Effector memory CD8-positive, alpha-beta T cell (primary cell): ENCODE results near the gene CENPE.

ENCODE experiments used
- ATAC-seq: fragments of 150-1000 bp; cut with Tn5 transposase; replicated peaks from 2 replicates; pipeline ENCODE4 v1.10.0; 2021; ENCODE audit warnings: mild to moderate bottlenecking, moderate library complexity
- DNase-seq, 3 experiments: peaks; one replicate each; pipeline ENCODE4 v3.0.0; 2021
- H3K27ac Mint-ChIP-seq, 2 donors: one replicate each; pipeline ENCODE4 v1.8.0; 2022; ENCODE audit warnings: mild to moderate bottlenecking in 2 of 2, mixed read lengths in 2 of 2, moderate library complexity in 2 of 2
- H3K27me3 Mint-ChIP-seq, 2 donors: one replicate each; pipeline ENCODE4 v1.8.0; 2022; ENCODE audit warnings: mixed read lengths in 2 of 2
- H3K36me3 Mint-ChIP-seq: one replicate; pipeline ENCODE4 v1.8.0; 2022; ENCODE audit warnings: mild to moderate bottlenecking, moderate library complexity, mixed read lengths; ENCODE audit not compliant: insufficient read depth
- H3K4me1 Mint-ChIP-seq, 2 donors: one replicate each; pipeline ENCODE4 v1.8.0; 2022; ENCODE audit warnings: low read depth in 2 of 2, mixed read lengths in 2 of 2
- H3K4me3 Mint-ChIP-seq, 2 donors: one replicate each; pipeline ENCODE4 v1.8.0; 2022; ENCODE audit warnings: mild to moderate bottlenecking in 2 of 2, mixed read lengths in 2 of 2, moderate library complexity in 2 of 2
- H3K9me3 Mint-ChIP-seq, 2 donors: one replicate each; pipeline ENCODE4 v1.8.0; 2022; ENCODE audit warnings: mixed read lengths in 2 of 2

The CENPE gene

GRCh38 chr4:103086551-103086950 is 111.6 kb downstream of the CENPE start:
- peak overlapping the region in 1 of 2 donors; percentile 70 for H3K27ac Mint-ChIP-seq
- no peak for ATAC-seq
- H3K27me3 Mint-ChIP-seq, result no peaks in the 10 kb centered on the region
- H3K4me3 Mint-ChIP-seq, result no peak overlapping the region
- no peaks in the 10 kb centered on the region for H3K9me3 Mint-ChIP-seq
- H3K36me3 Mint-ChIP-seq, result peaks cover 17% of the 10 kb centered on the region
- H3K4me1 Mint-ChIP-seq, result peaks cover 2 to 3% of the 10 kb centered on the region in 2 donors
- no peak for DNase-seq

- Mint-ChIP-seq H3K27me3 (no peaks in the 10 kb centered on the region), H3K4me1 (no peaks in the 10 kb centered on the region), H3K36me3 (peaks cover 13% of the 10 kb centered on the region), H3K9me3 (no peaks in the 10 kb centered on the region), H3K27ac (no peak overlapping the region), H3K4me3 (no peak overlapping the region)
- ATAC-seq (no peak), DNase-seq (no peak)
Observed at GRCh38 chr4:103085555-103086196, 112.5 kb downstream of the CENPE start.

GRCh38 chr4:103079621-103080020 is 118.5 kb downstream of the CENPE start:
- DNase-seq, result no peak
- ATAC-seq, result no peak
- Mint-ChIP-seq H3K9me3 (no peaks in the 10 kb centered on the region), H3K4me1 (peaks cover 18 to 29% of the 10 kb centered on the region in 2 donors), H3K4me3 (no peak overlapping the region), H3K36me3 (peaks cover 7% of the 10 kb centered on the region), H3K27me3 (no peaks in the 10 kb centered on the region), H3K27ac (peak overlapping the region in 1 of 2 donors; percentile 87)

- Mint-ChIP-seq H3K27ac (peak within 1 kb of the TSS; percentile 99 to 100), H3K9me3 (no peaks in the 10 kb centered on the region), H3K4me1 (peaks cover 24 to 35% of the 10 kb centered on the region in 2 donors), H3K4me3 (peak within 1 kb of the TSS; percentile 88 to 96), H3K36me3 (peaks cover 10% of the 10 kb centered on the region), H3K27me3 (no peaks in the 10 kb centered on the region)
- DNase-seq, result no peak
- ATAC-seq, result peak; percentile 44
Observed at GRCh38 chr4:103076747-103077347, 121.3 kb downstream of the CENPE start, which contains the start of gene SLC9B2. Gene SLC9B2 (minus strand): TSS chr4:103076761. CDS start chr4:103067550, 9,211 bp downstream.

- Mint-ChIP-seq H3K4me3 (peak overlapping the region; percentile 88 to 96), H3K4me1 (peaks cover 24 to 35% of the 10 kb centered on the region in 2 donors), H3K9me3 (no peaks in the 10 kb centered on the region), H3K27me3 (no peaks in the 10 kb centered on the region), H3K27ac (peak overlapping the region; percentile 99 to 100), H3K36me3 (peaks cover 10% of the 10 kb centered on the region)
- peak; percentile 71 to 76 (median 71) for DNase-seq
- peak; percentile 79 for ATAC-seq
Observed at GRCh38 chr4:103075894-103076746, 122.0 kb downstream of the CENPE start.

GRCh38 chr4:103075435-103075893 is 122.7 kb downstream of the CENPE start:
- Mint-ChIP-seq H3K27ac (peak overlapping the region; percentile 99 to 100), H3K4me3 (peak overlapping the region; percentile 88 to 96), H3K4me1 (peaks cover 24 to 35% of the 10 kb centered on the region in 2 donors), H3K27me3 (no peaks in the 10 kb centered on the region), H3K9me3 (no peaks in the 10 kb centered on the region), H3K36me3 (peaks cover 10% of the 10 kb centered on the region)
- ATAC-seq, result no peak
- DNase-seq, result no peak

- Mint-ChIP-seq H3K4me3 (peak overlapping the region; percentile 88 to 96), H3K27ac (peak overlapping the region; percentile 99 to 100), H3K36me3 (peaks cover 10% of the 10 kb centered on the region), H3K9me3 (no peaks in the 10 kb centered on the region), H3K27me3 (no peaks in the 10 kb centered on the region), H3K4me1 (peaks cover 24 to 35% of the 10 kb centered on the region in 2 donors)
- no peak for ATAC-seq
- no peak for DNase-seq
Observed at GRCh38 chr4:103074744-103075434, 123.3 kb downstream of the CENPE start.

GRCh38 chr4:103073792-103074438 is 124.2 kb downstream of the CENPE start:
- H3K4me3 Mint-ChIP-seq, result peak overlapping the region in 1 of 2 donors; percentile 88
- no peaks in the 10 kb centered on the region for H3K9me3 Mint-ChIP-seq
- no peak overlapping the region for H3K27ac Mint-ChIP-seq
- peaks cover 24 to 29% of the 10 kb centered on the region in 2 donors for H3K4me1 Mint-ChIP-seq
- no peaks in the 10 kb centered on the region for H3K27me3 Mint-ChIP-seq
- no peak for DNase-seq
- ATAC-seq, result no peak
- peaks cover 10% of the 10 kb centered on the region for H3K36me3 Mint-ChIP-seq

GRCh38 chr4:103067841-103068547 is 130.1 kb downstream of the CENPE start:
- H3K27ac Mint-ChIP-seq, result no peak overlapping the region
- no peak overlapping the region for H3K4me3 Mint-ChIP-seq

GRCh38 chr4:103060453-103061148 is 137.5 kb downstream of the CENPE start:
- Mint-ChIP-seq H3K9me3 (no peaks in the 10 kb centered on the region), H3K27ac (peak overlapping the region in 1 of 2 donors; percentile 6)

More at GRCh38 chr4:103067841-103068547, 130.1 kb downstream of the CENPE start:
- peaks cover 13% of the 10 kb centered on the region for H3K36me3 Mint-ChIP-seq
- no peaks in the 10 kb centered on the region for H3K27me3 Mint-ChIP-seq
- H3K9me3 Mint-ChIP-seq, result no peaks in the 10 kb centered on the region
- ATAC-seq (no peak), DNase-seq (no peak)
- H3K4me1 Mint-ChIP-seq, result peaks cover 2 to 7% of the 10 kb centered on the region in 2 donors

More at GRCh38 chr4:103060453-103061148, 137.5 kb downstream of the CENPE start:
- ATAC-seq, result no peak
- Mint-ChIP-seq H3K36me3 (peaks cover 25% of the 10 kb centered on the region), H3K4me1 (no peaks in the 10 kb centered on the region), H3K27me3 (no peaks in the 10 kb centered on the region), H3K4me3 (no peak overlapping the region)
- DNase-seq, result no peak
